OCI-LY3 (cell line): Measurements from ENCODE around the gene XRCC6.

Experiments used
- H2AFZ ChIP-seq: fragments of 200-600, 300-600 bp; shearing (Covaris generic); 2 replicates; pipeline ENCODE4 v1.6.0; 2014; ENCODE audit warnings: antibody characterized with exemption, low read depth, low read length
- H3K27ac ChIP-seq: fragments of 200-600, 300-600 bp; sonication (generic); 2 replicates; pipeline ENCODE4 v1.5.1; 2014; ENCODE audit warnings: mild to moderate bottlenecking, low read length, moderate library complexity, mixed read lengths
- H3K27me3 ChIP-seq: fragments of 200-600, 300-600 bp; sonication (generic); 2 replicates; pipeline ENCODE4 v1.6.1; 2014; ENCODE audit warnings: low read depth, low read length, mixed read lengths
- H3K36me3 ChIP-seq: fragments of 200-600, 300-600 bp; sonication (generic); replicated peaks from 2 replicates; pipeline ENCODE3; 2014; ENCODE audit warnings: low read depth, low read length, mixed read lengths
- H3K4me1 ChIP-seq: fragments of 300-600, 200-600 bp; sonication (generic); 2 replicates; pipeline ENCODE4 v1.6.1; 2014; ENCODE audit warnings: low read length, mixed read lengths
- H3K4me2 ChIP-seq: fragments of 200-600, 300-600 bp; sonication (generic); 2 replicates; pipeline ENCODE4 v1.6.1; 2014; ENCODE audit warnings: low read length, mixed read lengths
- H3K4me3 ChIP-seq: fragments of 300-600, 200-600 bp; sonication (generic); 2 replicates; pipeline ENCODE4 v1.5.1; 2014; ENCODE audit warnings: antibody characterized with exemption, mild to moderate bottlenecking, low read length, moderate library complexity
- H3K79me2 ChIP-seq: fragments of 300-600, 200-600 bp; shearing (Covaris generic); 2 replicates; pipeline ENCODE4 v1.6.1; 2014; ENCODE audit warnings: mild to moderate bottlenecking, low read length, mixed read lengths
- H3K9ac ChIP-seq: fragments of 300-600, 200-600 bp; shearing (Covaris generic); 2 replicates; pipeline ENCODE4 v1.6.0; 2014; ENCODE audit warnings: mild to moderate bottlenecking, low read length, moderate library complexity
- H3K9me3 ChIP-seq: fragments of 200-600, 300-600 bp; shearing (Covaris generic); 2 replicates; pipeline ENCODE4 v1.6.1; 2014; ENCODE audit warnings: low read length, mixed read lengths; ENCODE audit not compliant: insufficient read depth
- H4K20me1 ChIP-seq: fragments of 200-600, 300-600 bp; sonication (generic); 2 replicates; pipeline ENCODE4 v1.6.1; 2016; ENCODE audit warnings: low read length, mixed read lengths; ENCODE audit not compliant: insufficient read depth
- CTCF ChIP-seq: fragments of 200-600, 300-600 bp; sonication (generic); IDR thresholded peaks from 2 replicates; pipeline ENCODE4 v1.5.1; 2014; ENCODE audit warnings: antibody characterized with exemption, low read length, low read depth
- EZH2phosphoT487 ChIP-seq: fragments of 200-600 bp; shearing (Covaris generic); IDR thresholded peaks from 2 replicates; pipeline ENCODE4 v1.6.1; 2018; ENCODE audit warnings: antibody characterized with exemption, mixed run types, low read depth

Gene XRCC6

GRCh38 chr22:41574847-41575381 lies 46.2 kb upstream of the XRCC6 start:
- TF ChIP-seq EZH2phosphoT487 (no peak), CTCF (no peak)
- no peaks in the 10 kb centered on the region for H3K4me1 ChIP-seq
- no peaks in the 10 kb centered on the region for H3K79me2 ChIP-seq
- H3K9ac ChIP-seq = no peak overlapping the region
- no peak overlapping the region for H2AFZ ChIP-seq
- no peaks in the 10 kb centered on the region for H3K27me3 ChIP-seq
- no peaks in the 10 kb centered on the region for H3K36me3 ChIP-seq
- no peaks in the 10 kb centered on the region for H3K9me3 ChIP-seq
- H4K20me1 ChIP-seq = no peaks in the 10 kb centered on the region
- H3K27ac ChIP-seq = no peak overlapping the region
- H3K4me2 ChIP-seq = no peak overlapping the region
- no peak overlapping the region for H3K4me3 ChIP-seq

- TF ChIP-seq CTCF (no peak), EZH2phosphoT487 (no peak)
Observed at GRCh38 chr22:41575533-41575932, 45.6 kb upstream of the XRCC6 start.

GRCh38 chr22:41576877-41577276 lies 44.2 kb upstream of the XRCC6 start:
- Histone ChIP-seq H3K4me3 (no peak overlapping the region), H3K9ac (no peak overlapping the region), H3K9me3 (no peaks in the 10 kb centered on the region), H4K20me1 (no peaks in the 10 kb centered on the region), H2AFZ (no peak overlapping the region), H3K27me3 (no peaks in the 10 kb centered on the region), H3K79me2 (no peaks in the 10 kb centered on the region), H3K27ac (no peak overlapping the region), H3K36me3 (no peaks in the 10 kb centered on the region), H3K4me2 (no peak overlapping the region), H3K4me1 (peaks cover 12% of the 10 kb centered on the region; the same call in 1 of the 2 replicates)
- TF ChIP-seq CTCF = peak; percentile 65
- no peak for TF ChIP-seq EZH2phosphoT487

More at GRCh38 chr22:41575533-41575932, 45.6 kb upstream of the XRCC6 start:
- Histone ChIP-seq H3K4me2 (no peak overlapping the region), H3K9ac (no peak overlapping the region), H3K79me2 (no peaks in the 10 kb centered on the region), H4K20me1 (no peaks in the 10 kb centered on the region), H3K36me3 (no peaks in the 10 kb centered on the region), H3K27me3 (no peaks in the 10 kb centered on the region), H3K4me1 (peaks cover 3% of the 10 kb centered on the region; the same call in 1 of the 2 replicates), H3K9me3 (no peaks in the 10 kb centered on the region), H3K27ac (no peak overlapping the region), H3K4me3 (no peak overlapping the region), H2AFZ (no peak overlapping the region)

GRCh38 chr22:41578114-41578513 lies 43.0 kb upstream of the XRCC6 start:
- H3K4me2 ChIP-seq = no peak overlapping the region
- H3K4me3 ChIP-seq = no peak overlapping the region
- no peaks in the 10 kb centered on the region for H4K20me1 ChIP-seq
- no peak overlapping the region for H2AFZ ChIP-seq
- H3K4me1 ChIP-seq = peaks cover 21% of the 10 kb centered on the region
- no peak overlapping the region for H3K9ac ChIP-seq
- no peaks in the 10 kb centered on the region for H3K79me2 ChIP-seq
- no peaks in the 10 kb centered on the region for H3K36me3 ChIP-seq
- H3K27ac ChIP-seq = no peak overlapping the region
- TF ChIP-seq EZH2phosphoT487 (no peak), CTCF (no peak)
- no peaks in the 10 kb centered on the region for H3K27me3 ChIP-seq
- H3K9me3 ChIP-seq = no peaks in the 10 kb centered on the region
